Heart left ventricle (tissue), 16 donors: Measurements from ENCODE around the gene IL15RA. TPM values are rescaled to one million over a fixed set of nuclear protein-coding genes. Genes with fewer than 3 reads are reported as not detected.

Experiments
- ATAC-seq, 4 donors: fragments of 200-7000 bp; cut with Tn5 transposase; one replicate each; pipeline ENCODE4 v1.9.1; 2020 to 2022; ENCODE audit warnings: moderate library complexity in 4 of 4, mild to moderate bottlenecking in 3 of 4, moderate number of reproducible peaks in 1 of 4
- DNase-seq, 5 donors: peaks; one replicate each; pipeline ENCODE4 v3.0.0-alpha.2; 2020
- H3K27ac ChIP-seq, 12 donors: fragments of 200-600 bp; sonication (generic) in 4 of 12; one replicate each; pipeline versions ENCODE4 v1.5.0 to v1.8.0; 2016 to 2022; ENCODE audit warnings: mild to moderate bottlenecking in 2 of 12
- H3K27me3 ChIP-seq, 9 donors: fragments of 200-600 bp; sonication (generic) in 2 of 9; one replicate each; pipeline versions ENCODE4 v1.5.1 to v1.8.0; 2016 to 2022; ENCODE audit warnings: mild to moderate bottlenecking in 3 of 9
- H3K36me3 ChIP-seq, 9 donors: fragments of 200-600 bp; sonication (generic) in 2 of 9; one replicate each; pipeline versions ENCODE4 v1.5.0 to v1.8.0; 2018 to 2022; ENCODE audit warnings: mild to moderate bottlenecking in 2 of 9
- H3K4me1 ChIP-seq, 12 donors: fragments of 200-600 bp; sonication (generic) in 4 of 12; one replicate each; pipeline versions ENCODE4 v1.5.0 to v1.8.0; 2016 to 2022; ENCODE audit warnings: mild to moderate bottlenecking in 3 of 12
- H3K4me3 ChIP-seq, 12 donors: fragments of 200-600 bp; sonication (generic) in 4 of 12; one replicate each; pipeline versions ENCODE4 v1.5.0 to v1.8.0; 2017 to 2022; ENCODE audit warnings: mild to moderate bottlenecking in 9 of 12, moderate library complexity in 4 of 12
- H3K9me3 ChIP-seq, 12 donors: fragments of 200-600 bp; sonication (generic) in 4 of 12; one replicate each; pipeline versions ENCODE4 v1.5.0 to v1.8.0; 2016 to 2022; ENCODE audit warnings: mild to moderate bottlenecking in 1 of 12
- CTCF ChIP-seq, 12 donors: fragments of 200-600 bp; sonication (generic) in 4 of 12; IDR thresholded peaks; one replicate each; pipeline versions ENCODE4 v1.5.0 to v1.8.0; 2018 to 2022; ENCODE audit warnings: antibody characterized with exemption in 12 of 12, mild to moderate bottlenecking in 5 of 12
- POLR2A ChIP-seq, 2 donors: fragments of 450-650 bp; IDR thresholded peaks; one replicate each; pipeline ENCODE4 v1.6.1; 2017; ENCODE audit warnings: antibody characterized with exemption in 2 of 2, mild to moderate bottlenecking in 2 of 2, moderate library complexity in 2 of 2
- WGBS, 4 donors: extraction: QIAGEN DNeasy Blood & Tissue Kit in 2 of 4; methylation state at CpG; one replicate each; pipeline versions ENCODE4 v1.1.5 to v1.1.7; 2013 to 2018; 5-methylcytosine and 5-hydroxymethylcytosine counted together
- intact Hi-C, 10 donors: fragments of 100-400 bp; cut with DNase I; formaldehyde crosslinking; loops; one replicate each; pipeline versions ENCODE4 v1.11.1 to v1.14.2; 2022
- polyA plus RNA-seq, 2 donors: library from polyadenylated mRNA; stranded (reverse); fragments of 200-250 nt; gene quantifications; one replicate each; pipeline ENCODE4 v1.2.3, GENCODE V29; 2013
- total RNA-seq, 9 donors: library from RNA; depleted of rRNA in 2 of 9; stranded (reverse); fragments of >200 nt in 2 of 9; fragmentation: NEBNext Ultra II Directional in 3 of 9; extraction: Animal tissue kit (Norgen Biotek cat#: 25700) in 3 of 9; gene quantifications; one replicate each; pipeline versions ENCODE4 v1.1.0 to v1.2.4, GENCODE V29; 2016 to 2023
- donor health status: ischemic (EF 13 %, LVEDD 7.1; RV severe dilation, severe dysfunction).
- donor health status: healthy with polysubstance abuse.
- donor health status: DM: no; HTN: yes; CAD: no.
- donor health status: DM: no; HTN: no; CAD: no.
- donor health status: ischemic (EF 25% LVEDD 6.9; RV normal size, moderate dysfunction).
- donor health status: ischemic (EF 25% LVEDD 5.7; RV mildly dilated, moderate dysfunction).
- donor health status: healthy.
- donor health status: DM: yes; HTN: yes; CAD: no.
- donor health status: ischemic (EF 35%, LVEDD 5.7; RV mildly dilated, moderate dysfunction).
- donor health status: nonischemic (EF 11% LVEDD 7.7; RV severe dilation, severe dysfunction).
- donor health status: DM: yes; HTN: yes; CAD: no.
- donor health status: PGD.
- donor health status: ischemic (EF 29% LVEDD 5.4; RV normal size, mild dysfunction).
- donor health status: nonischemic (EF 23%, LVEDD 6.1; RV moderate dilation, normal function).

IL15RA gene
- total and polyA plus RNA-seq, 11 donors = 2.2 to 41.1 (median 6.6) TPM

GRCh38 chr10:5959142-5959541, 18.2 kb downstream of the IL15RA start:
- H3K4me3 ChIP-seq = no peak overlapping the region
- no peaks in the 10 kb centered on the region for H3K4me1 ChIP-seq
- ATAC-seq = no peak
- TF ChIP-seq POLR2A (IDR thresholded peaks at IDR 0.05) (no peak), CTCF (IDR thresholded peaks at IDR 0.05) (no peak)
- H3K36me3 ChIP-seq = peaks cover 0 to 88% (median 22%) of the 10 kb centered on the region in 9 donors
- no peaks in the 10 kb centered on the region for H3K27me3 ChIP-seq
- peak in 1 of 5 donors; percentile 1 for DNase-seq
- 94 to 97% (median 95%) methylated on average over 5 of the region's 5 CpGs for WGBS, 4 donors
- intact Hi-C loops = loop anchor here in 1 of 10 donors (10.0 kb wide), 1 partner anchor 46 kb away; no protein-coding TSS in a partner anchor
- H3K27ac ChIP-seq = no peak overlapping the region
- H3K9me3 ChIP-seq = no peaks in the 10 kb centered on the region

GRCh38 chr10:5958675-5959074, 18.7 kb downstream of the IL15RA start:
- Histone ChIP-seq H3K4me3 (no peak overlapping the region), H3K36me3 (peaks cover 0 to 88% (median 24%) of the 10 kb centered on the region in 9 donors), H3K9me3 (no peaks in the 10 kb centered on the region), H3K4me1 (no peaks in the 10 kb centered on the region), H3K27ac (no peak overlapping the region), H3K27me3 (no peaks in the 10 kb centered on the region)
- WGBS, 4 donors = 84 to 91% (median 88%) methylated on average over 6 of the region's 6 CpGs
- ATAC-seq (no peak), DNase-seq (no peak)
- intact Hi-C loops = loop anchor here in 1 of 10 donors (10.0 kb wide), 1 partner anchor 46 kb away; no protein-coding TSS in a partner anchor
- no peak for TF ChIP-seq POLR2A (IDR thresholded peaks at IDR 0.05)
- no peak for TF ChIP-seq CTCF (IDR thresholded peaks at IDR 0.05)

- DNase-seq = no peak
- Histone ChIP-seq H3K9me3 (no peaks in the 10 kb centered on the region), H3K36me3 (peaks cover 0 to 88% (median 21%) of the 10 kb centered on the region in 9 donors), H3K4me1 (no peaks in the 10 kb centered on the region), H3K27me3 (no peaks in the 10 kb centered on the region), H3K27ac (no peak overlapping the region), H3K4me3 (no peak overlapping the region)
- ATAC-seq = no peak
- TF ChIP-seq CTCF (IDR thresholded peaks at IDR 0.05) = no peak
- no peak for TF ChIP-seq POLR2A (IDR thresholded peaks at IDR 0.05)
- intact Hi-C loops = loop anchor here in 1 of 10 donors (10.0 kb wide), 1 partner anchor 47 kb away; no protein-coding TSS in a partner anchor
- 57 to 74% (median 67%) methylated on average over 2 of the region's 2 CpGs for WGBS, 4 donors
These were observed 19.3 kb downstream of the IL15RA start for GRCh38 chr10:5958077-5958476.

- 87 to 94% (median 89%) methylated on average over 11 to 17 of the region's 17 CpGs for WGBS, 4 donors
- H3K27ac ChIP-seq = no peak overlapping the region
- peaks cover 0 to 88% (median 28%) of the 10 kb centered on the region in 9 donors for H3K36me3 ChIP-seq
- no peaks in the 10 kb centered on the region for H3K9me3 ChIP-seq
- no peak overlapping the region for H3K4me3 ChIP-seq
- no peaks in the 10 kb centered on the region for H3K27me3 ChIP-seq
- DNase-seq (no peak), ATAC-seq (peak in 1 of 4 donors; percentile 11)
- intact Hi-C loops = loop anchor here in 1 of 10 donors (10.0 kb wide), 1 partner anchor 48 kb away; no protein-coding TSS in a partner anchor
- no peak for TF ChIP-seq CTCF (IDR thresholded peaks at IDR 0.05)
- TF ChIP-seq POLR2A (IDR thresholded peaks at IDR 0.05) = no peak
- peaks cover 0 to 4% (median 0%) of the 10 kb centered on the region in 12 donors for H3K4me1 ChIP-seq
These were observed 21.0 kb downstream of the IL15RA start for GRCh38 chr10:5956146-5956936.
